ENCODE results near the gene FAM216B. TPM values are rescaled to one million over a fixed set of nuclear protein-coding genes. Genes with fewer than 3 reads are reported as not detected.

FAM216B gene
- not detected in 2 replicates for total RNA-seq

DNA sequence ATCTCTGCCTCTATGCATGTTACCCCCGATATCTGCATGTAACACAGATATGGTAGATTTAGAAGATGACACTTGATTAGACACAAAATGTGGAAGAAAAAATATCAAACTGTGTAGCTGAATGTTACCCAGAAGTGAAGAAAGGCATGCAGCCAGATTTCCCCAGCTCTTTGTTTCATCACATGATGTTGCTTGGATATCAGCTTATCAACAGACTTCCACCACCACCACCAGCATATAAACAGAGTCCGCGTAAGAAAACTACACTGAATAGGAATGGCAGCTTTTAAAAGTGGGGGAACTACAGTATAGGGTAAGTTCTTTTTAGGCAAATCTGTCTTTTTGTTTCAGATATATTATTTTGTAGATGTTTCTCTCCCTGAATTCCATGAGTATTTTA lies at the start of gene FAM216B:
TSS of gene FAM216B (plus strand) at position 233 of the 400 bp plus-strand sequence. CDS start 2,484 bp downstream, outside the sequence.

Other genes starting within 250 kb of the FAM216B start
- gene TNFSF11, start 207.4 kb upstream of the FAM216B start, total RNA-seq: under 0.01 TPM in 1 of 2 replicates, not detected in the other
- gene EPSTI1, start 210.7 kb downstream of the FAM216B start, total RNA-seq: 2.0 and 2.4 TPM in 2 replicates
- 9.6 and 29.4 TPM in 2 replicates for gene DNAJC15, start 242.0 kb downstream of the FAM216B start, total RNA-seq